Measurements from ENCODE around the gene CPVL. TPM values are rescaled to one million over a fixed set of nuclear protein-coding genes. Genes with fewer than 3 reads are reported as not detected.

CPVL gene
- total RNA-seq, 4 donors from 2014 or later = 8.0 to 28.5 (median 11.3) TPM

DNA sequence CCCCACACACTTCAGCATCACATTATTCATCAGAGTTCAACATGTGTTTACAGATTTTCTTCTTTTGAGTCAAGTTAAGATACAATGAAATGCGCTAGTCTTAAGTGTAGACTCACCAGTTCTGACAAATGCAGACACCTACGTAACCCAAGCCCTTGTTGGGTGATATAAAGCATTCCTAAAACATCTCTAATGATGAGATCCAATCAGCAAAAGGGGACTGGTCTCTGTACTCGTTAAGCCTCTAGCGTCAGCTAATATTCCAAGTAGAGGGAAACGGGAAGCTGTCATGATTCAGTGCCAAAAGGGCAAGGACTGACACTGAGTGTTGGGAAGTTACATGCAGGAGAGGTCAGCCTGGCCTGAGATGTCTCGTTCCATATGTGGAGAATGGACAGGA, 149.5 kb downstream of the CPVL start:
- DNase-seq (ENCODE audit: extremely low spot score) = peak; percentile 70
- Histone ChIP-seq H3K27ac (replicated peaks in 1 of 4) (no peak overlapping the region), H3K4me1 (peaks cover 6 to 20% (median 11%) of the 10 kb centered on the region in 4 donors), H3K27me3 (peaks cover 0 to 3% (median 0%) of the 10 kb centered on the region in 4 donors), H3K9me3 (no peaks in the 10 kb centered on the region), H3K4me3 (no peak overlapping the region), H3K36me3 (no peaks in the 10 kb centered on the region)
- intact Hi-C loops (cut with DNase I) = no loop called here
- 87% methylated on average over 6 of the region's 6 CpGs for WGBS
- TF ChIP-seq, protein P1, sequence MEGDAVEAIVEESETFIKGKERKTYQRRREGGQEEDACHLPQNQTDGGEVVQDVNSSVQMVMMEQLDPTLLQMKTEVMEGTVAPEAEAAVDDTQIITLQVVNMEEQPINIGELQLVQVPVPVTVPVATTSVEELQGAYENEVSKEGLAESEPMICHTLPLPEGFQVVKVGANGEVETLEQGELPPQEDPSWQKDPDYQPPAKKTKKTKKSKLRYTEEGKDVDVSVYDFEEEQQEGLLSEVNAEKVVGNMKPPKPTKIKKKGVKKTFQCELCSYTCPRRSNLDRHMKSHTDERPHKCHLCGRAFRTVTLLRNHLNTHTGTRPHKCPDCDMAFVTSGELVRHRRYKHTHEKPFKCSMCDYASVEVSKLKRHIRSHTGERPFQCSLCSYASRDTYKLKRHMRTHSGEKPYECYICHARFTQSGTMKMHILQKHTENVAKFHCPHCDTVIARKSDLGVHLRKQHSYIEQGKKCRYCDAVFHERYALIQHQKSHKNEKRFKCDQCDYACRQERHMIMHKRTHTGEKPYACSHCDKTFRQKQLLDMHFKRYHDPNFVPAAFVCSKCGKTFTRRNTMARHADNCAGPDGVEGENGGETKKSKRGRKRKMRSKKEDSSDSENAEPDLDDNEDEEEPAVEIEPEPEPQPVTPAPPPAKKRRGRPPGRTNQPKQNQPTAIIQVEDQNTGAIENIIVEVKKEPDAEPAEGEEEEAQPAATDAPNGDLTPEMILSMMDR (IDR thresholded peaks at IDR 0.05) = no peak
- TF ChIP-seq POLR2A (IDR thresholded peaks at IDR 0.05; ENCODE audit: low read depth) (no peak), EP300 (IDR thresholded peaks at IDR 0.05) (no peak), POLR2AphosphoS5 (IDR thresholded peaks at IDR 0.05) (no peak)

DNA sequence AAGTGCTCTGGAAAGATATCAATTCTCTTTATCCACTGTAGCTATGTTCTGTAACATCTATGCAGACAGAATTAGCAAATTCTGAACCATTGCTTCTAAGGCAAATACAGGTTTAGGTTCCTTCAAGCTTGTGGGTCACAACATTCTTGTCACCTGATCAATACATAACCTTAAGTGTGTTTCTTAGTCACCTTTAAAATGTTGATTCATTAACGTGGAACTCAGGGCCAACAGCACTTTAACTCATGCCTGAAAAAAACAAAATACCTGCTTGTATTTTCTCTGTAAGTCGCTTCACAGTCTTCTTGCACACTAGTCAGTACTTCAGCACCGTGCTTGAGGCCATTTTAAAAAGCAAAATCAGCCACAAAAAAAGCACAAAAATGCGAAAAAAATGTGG, 153.0 kb downstream of the CPVL start:
- Histone ChIP-seq H3K36me3 (no peaks in the 10 kb centered on the region), H3K4me1 (peaks cover 2 to 27% (median 15%) of the 10 kb centered on the region in 4 donors), H3K4me3 (no peak overlapping the region), H3K27ac (replicated peaks in 1 of 4) (no peak overlapping the region), H3K9me3 (no peaks in the 10 kb centered on the region), H3K27me3 (peaks cover 0 to 3% (median 0%) of the 10 kb centered on the region in 4 donors)
- WGBS = 95% methylated on average over 4 of the region's 4 CpGs
- intact Hi-C loops (cut with DNase I) = no loop called here
- TF ChIP-seq, protein P1 (IDR thresholded peaks at IDR 0.05) = no peak
- TF ChIP-seq POLR2AphosphoS5 (IDR thresholded peaks at IDR 0.05) = no peak
- TF ChIP-seq POLR2A (IDR thresholded peaks at IDR 0.05; ENCODE audit: low read depth) = no peak
- no peak for TF ChIP-seq EP300 (IDR thresholded peaks at IDR 0.05)
- no peak for DNase-seq (ENCODE audit: extremely low spot score)

DNA sequence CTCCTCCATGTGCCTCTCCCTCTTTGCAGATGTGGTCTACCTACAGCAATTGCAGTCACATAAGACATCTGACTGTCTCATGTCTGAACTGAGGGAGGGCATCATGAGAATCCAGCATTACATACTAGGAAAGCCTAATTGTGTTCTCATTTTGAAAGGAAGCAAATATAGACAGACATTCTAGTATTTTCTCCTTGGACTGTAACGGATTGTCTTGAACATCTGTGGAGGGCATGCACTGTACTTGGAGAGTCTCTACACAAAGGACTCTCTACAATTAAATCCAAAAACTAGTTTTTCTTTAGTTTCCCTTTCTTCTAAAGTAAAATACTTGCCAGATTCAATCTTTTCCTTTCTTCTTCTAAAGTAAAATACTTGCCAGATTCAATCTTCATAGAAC, 153.5 kb downstream of the CPVL start:
- no peak for TF ChIP-seq POLR2AphosphoS5 (IDR thresholded peaks at IDR 0.05)
- TF ChIP-seq, protein P1 (IDR thresholded peaks at IDR 0.05) = no peak
- TF ChIP-seq EP300 (IDR thresholded peaks at IDR 0.05) = no peak
- no peak for TF ChIP-seq POLR2A (IDR thresholded peaks at IDR 0.05; ENCODE audit: low read depth)
- DNase-seq (ENCODE audit: extremely low spot score) = no peak
- intact Hi-C loops (cut with DNase I) = no loop called here
- Histone ChIP-seq H3K4me1 (peaks cover 2 to 27% (median 10%) of the 10 kb centered on the region in 4 donors), H3K9me3 (no peaks in the 10 kb centered on the region), H3K27ac (replicated peaks in 1 of 4) (no peak overlapping the region), H3K4me3 (no peak overlapping the region), H3K36me3 (no peaks in the 10 kb centered on the region), H3K27me3 (peaks cover 0 to 3% (median 0%) of the 10 kb centered on the region in 4 donors)
- 89% methylated on average over 1 of the region's 1 CpG for WGBS

DNA sequence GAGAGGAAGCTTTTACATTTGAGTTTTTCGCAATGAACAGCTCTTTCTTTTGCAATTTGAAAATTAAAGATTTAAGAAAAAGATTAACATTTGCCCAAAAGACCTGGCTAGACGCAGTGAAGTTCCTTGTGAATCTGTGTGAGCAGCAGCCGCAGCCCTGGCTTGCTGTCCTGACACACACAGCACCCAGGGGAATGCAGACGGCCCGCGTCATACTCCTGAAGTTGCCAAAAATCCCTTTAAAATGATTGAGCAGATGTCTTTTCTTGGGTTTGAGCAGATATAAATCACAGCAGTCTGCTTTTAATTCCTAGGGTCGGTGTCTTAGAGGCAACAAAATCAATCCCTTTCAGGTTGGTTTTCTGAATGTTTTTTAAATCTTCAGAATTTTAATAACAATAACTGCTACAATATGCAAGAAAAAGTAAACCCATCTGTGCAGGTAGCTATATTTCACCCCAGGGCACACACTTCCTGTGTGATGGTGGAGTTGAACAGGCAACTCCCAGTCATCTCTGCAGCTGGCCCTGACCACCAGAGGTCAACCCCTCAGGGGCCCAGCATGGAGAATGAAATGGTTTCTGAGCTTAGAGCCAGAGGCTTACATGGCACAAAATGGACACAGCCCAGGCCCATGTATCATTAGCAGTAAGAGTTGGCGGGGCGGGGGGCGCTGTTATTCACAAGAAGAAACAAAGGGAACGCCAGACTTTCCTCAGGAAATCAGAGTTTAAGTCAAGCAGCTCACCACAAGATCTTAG, 156.0 kb downstream of the CPVL start:
- Histone ChIP-seq H3K9me3 (no peaks in the 10 kb centered on the region), H3K27ac (replicated peaks in 1 of 4) (no peak overlapping the region), H3K27me3 (peaks cover 0 to 3% (median 0%) of the 10 kb centered on the region in 4 donors), H3K4me3 (no peak overlapping the region), H3K36me3 (no peaks in the 10 kb centered on the region), H3K4me1 (peaks cover 20 to 46% (median 25%) of the 10 kb centered on the region in 4 donors)
- DNase-seq (ENCODE audit: extremely low spot score) = peak; percentile 80
- 80% methylated on average over 11 of the region's 11 CpGs for WGBS
- TF ChIP-seq POLR2A (IDR thresholded peaks at IDR 0.05; ENCODE audit: low read depth) (no peak), POLR2AphosphoS5 (IDR thresholded peaks at IDR 0.05) (no peak), EP300 (IDR thresholded peaks at IDR 0.05) (no peak)
- TF ChIP-seq, protein P1 (IDR thresholded peaks at IDR 0.05) = no peak
- intact Hi-C loops (cut with DNase I) = no loop called here
